HG03521 (cell line): ENCODE measurements around the gene UBASH3A.

ENCODE experiments used
- ATAC-seq: cut with Tn5 transposase; IDR thresholded peaks from one replicate; pipeline ENCODE4 v1.9.1; 2021; ENCODE audit warnings: mild to moderate bottlenecking, moderate library complexity; ENCODE audit not compliant: unreplicated experiment

The UBASH3A gene

DNA sequence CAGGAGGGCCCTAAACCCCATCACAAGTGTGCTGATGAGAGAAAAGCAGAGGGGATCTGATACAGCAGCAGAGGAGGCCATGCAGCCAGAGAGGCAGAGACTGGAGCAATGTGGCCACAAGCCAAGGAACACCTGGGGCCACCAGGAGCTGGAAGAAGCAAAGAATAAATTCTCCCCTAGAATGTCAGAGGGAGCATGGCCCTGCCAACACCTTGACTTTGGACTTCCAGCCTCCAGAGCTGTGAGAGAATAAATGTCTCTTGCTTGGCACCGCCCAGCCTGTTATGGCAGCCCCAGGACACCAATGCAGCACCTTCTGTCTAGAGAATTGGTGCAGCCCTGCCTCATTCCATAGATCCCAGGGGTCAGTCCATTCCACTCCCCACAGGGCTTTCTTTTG lies 25.3 kb downstream of the UBASH3A start:
- ATAC-seq = no peak

- no peak for ATAC-seq
These were observed 26.2 kb downstream of the UBASH3A start for GRCh38 chr21:42429856-42430255.

- no peak for ATAC-seq
These were observed 26.8 kb downstream of the UBASH3A start for GRCh38 chr21:42430521-42430920.

DNA sequence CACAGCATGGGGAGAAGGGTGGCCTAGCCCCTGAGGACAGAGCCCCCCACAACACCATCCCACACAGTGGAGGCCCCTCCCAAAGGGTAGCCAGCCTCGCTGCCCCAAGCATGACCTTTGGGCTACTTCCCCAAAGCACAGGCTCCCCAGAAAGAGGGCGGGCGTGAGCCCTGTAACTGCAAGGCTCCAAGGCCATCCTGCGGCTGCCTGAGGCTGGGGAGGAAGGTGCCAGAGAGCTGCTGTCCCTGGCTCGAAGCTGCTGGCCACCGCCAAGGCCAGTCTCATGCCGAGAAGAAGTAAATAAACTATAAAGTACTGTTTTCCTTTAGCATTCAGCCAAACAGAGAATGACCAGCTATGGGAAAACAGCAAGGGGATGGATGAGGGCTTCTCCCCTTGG lies 27.5 kb downstream of the UBASH3A start:
- no peak for ATAC-seq

- ATAC-seq = no peak
These were observed 29.0 kb downstream of the UBASH3A start for GRCh38 chr21:42432695-42433094.

GRCh38 chr21:42433946-42434551 lies 30.3 kb downstream of the UBASH3A start:
- ATAC-seq = no peak

DNA sequence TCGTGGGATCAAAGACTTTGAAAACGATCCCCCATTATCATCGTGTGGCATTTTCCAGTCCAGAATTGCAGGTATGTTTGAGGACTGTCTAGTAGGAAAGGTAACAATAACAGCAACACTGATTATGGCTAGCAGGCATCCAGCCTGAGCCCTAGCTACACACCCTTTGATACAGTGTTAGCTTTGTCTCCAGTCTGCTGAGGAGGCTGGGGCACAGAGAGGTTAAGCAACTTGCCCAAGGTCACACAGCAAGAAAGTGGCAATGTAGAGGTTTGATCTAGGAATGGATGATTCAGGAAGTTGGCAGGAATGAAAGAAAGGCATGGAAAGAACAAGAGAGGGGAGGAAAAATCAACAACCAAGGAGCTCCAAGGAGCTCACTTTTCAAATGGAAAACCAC lies 31.2 kb downstream of the UBASH3A start:
- ATAC-seq = no peak

DNA sequence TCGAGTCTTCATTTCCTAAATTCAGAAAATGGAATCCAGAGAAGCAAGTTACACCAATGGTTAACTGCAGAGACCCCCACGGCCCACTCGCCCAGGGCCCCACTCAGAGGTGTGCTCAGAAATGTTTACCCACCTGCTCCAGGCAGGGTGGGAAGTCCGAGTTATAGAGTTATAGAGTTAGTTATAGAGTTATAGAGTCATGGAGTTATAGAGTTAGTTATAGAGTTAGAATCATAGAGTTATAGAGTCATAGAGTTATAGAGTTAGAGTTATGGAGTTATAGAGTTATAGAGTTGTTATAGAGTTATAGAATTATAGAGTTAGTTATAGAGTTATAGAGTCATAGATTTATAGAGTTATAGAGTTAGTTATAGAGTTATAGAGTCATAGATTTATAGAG lies 31.7 kb downstream of the UBASH3A start:
- ATAC-seq = no peak

GRCh38 chr21:42435833-42436232 lies 32.1 kb downstream of the UBASH3A start:
- ATAC-seq = no peak

GRCh38 chr21:42436914-42437313 lies 33.2 kb downstream of the UBASH3A start:
- ATAC-seq = no peak

DNA sequence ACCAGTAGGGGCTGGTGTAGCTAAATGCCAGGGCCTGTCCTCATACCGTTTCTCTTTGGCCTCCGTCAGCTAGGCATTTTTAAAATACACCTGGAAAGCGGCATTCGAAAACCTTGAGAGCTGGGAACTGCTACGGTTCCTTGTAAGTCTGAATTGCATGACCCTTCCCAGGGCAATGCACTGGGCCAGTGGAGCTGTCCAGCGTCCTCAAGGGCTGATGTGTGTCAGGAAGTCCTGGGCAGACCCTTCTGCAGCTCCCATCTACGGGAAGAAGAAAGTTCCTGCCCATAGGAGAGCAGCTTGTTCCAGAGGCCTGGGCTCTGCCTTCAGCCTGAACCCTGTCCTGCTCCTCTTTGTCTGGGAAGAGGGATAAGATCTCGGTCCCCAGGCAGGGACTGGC lies 34.1 kb downstream of the UBASH3A start:
- no peak for ATAC-seq

DNA sequence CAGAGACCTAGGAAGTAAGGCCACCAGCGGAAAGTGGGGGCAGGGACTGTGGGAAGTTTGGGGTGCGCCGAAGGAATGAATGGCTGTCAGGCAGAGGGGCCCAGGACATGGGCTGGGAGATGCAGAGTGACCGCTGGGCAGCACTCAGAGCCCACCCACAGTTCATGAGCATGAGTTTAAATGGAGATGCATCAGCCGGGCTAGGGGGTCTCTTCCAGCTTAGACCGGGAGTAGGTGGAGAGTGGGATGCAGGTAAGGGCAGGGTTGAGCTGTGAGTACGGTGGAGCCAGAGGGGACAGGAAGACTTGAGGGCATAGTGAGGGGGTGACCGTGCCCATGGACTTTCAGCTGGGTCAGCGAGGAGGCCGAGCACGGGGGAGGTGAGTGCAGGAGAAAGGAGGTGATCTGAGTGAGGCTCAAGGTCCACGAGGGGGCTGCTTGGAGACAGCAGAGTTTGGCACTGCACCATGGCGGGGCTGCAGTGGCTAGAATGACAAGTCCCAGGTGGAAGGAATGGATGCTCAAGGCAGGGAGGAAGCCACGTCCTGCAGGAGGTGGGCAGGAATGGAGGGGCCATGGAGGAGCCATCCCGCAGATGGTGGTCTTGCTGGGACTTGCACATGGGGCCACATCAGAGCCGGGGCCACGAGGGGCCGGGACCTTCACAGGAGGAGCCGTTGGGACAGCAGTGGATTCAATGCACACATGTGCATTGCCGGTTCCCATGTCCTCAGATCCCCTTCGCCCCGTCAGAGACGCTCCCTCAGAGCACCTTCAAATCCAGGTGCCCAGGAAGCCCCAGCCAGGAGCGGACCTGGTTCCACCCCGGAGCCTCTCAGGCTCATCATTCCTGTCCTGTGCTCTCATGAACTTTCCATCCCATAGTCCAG lies 34.9 kb downstream of the UBASH3A start:
- ATAC-seq = no peak

GRCh38 chr21:42439284-42440186 lies 35.8 kb downstream of the UBASH3A start:
- no peak for ATAC-seq

DNA sequence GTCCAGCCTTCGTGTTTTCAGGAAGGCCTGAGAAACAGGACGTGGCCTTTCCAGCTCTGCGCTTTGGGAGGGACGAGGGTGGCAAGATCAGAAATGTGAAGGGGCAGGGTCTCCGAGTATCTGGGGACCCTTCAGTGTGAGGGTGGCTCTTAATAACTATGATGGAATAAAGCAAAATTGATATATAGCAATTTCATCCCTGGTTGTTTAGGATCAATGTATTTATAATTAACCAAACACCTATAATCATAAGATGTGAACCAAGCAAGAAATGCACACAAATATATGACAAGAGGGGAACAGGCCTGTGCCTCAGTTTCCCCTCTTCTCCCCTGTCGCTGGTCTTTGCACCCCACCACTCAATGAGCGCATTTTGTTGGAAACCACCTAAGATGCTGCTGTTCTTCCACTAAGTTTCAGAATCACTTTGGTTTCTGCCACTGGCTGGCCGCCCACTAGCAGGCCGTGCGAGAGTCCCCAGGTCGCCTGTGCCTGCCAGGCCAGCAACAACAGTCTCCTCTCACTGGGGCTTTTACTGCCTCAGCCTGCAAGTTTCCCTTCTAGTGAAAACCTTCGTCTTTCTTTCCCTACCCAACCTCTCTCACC lies 36.6 kb downstream of the UBASH3A start:
- ATAC-seq = no peak

DNA sequence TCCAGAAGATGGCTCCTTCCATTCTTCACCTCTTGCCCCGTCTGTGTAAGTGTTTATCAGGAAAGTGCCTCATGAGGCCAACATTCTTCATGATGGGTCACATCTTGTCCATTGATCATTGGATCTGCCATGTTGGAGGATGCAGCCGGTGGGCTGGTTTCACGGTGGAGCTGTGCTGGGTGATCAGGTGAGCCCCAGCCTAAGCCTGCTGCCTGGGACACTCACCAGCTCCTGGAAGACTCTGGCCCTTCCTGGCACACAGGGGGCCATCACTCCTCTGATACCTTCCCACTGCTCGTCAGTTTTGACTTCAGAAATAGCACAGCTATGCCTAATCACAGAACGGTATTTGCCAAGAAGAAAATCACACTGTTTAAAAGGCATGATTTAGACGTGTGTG lies 38.3 kb downstream of the UBASH3A start:
- ATAC-seq = no peak

GRCh38 chr21:42443181-42443785 lies 39.6 kb downstream of the UBASH3A start:
- no peak for ATAC-seq

DNA sequence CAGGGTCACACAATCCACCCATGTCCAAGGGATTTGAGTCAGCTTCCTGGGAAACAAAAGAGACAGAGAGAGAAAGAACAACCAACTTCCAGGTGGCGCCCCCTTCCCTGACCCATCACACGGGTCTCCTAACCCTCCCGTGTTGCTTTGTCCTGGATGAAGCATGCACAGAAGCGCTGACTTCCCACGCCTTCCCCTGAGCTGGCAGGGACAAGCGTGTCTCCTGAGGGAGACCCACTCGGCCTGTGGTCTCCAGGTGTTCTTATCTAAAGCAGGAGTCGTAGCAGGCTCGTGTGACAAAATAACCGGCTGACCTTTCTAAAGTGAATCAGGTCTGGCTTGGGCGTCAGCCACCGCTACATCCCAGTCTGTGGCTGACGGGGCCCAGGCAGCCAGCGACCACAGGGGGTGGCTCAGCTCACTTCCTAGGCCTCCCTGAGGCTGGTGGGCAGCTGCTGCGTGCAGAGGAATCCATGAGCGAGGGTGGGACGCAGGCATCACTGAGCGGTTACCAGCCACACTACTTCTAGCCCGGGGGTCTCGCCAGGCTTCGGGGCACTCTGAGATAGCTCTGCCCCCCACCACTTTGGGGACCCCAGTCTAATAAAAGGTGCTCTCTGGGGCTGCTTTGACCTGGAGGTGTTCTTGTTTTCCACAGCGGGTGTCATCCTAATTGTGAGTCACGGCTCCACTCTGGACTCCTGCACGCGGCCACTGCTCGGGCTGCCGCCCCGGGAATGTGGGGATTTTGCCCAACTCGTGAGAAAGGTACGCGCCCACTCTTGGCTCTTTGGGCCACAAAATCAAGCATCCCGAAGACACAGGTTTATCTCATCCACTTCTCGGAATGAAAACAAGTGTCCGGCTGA lies 40.4 kb downstream of the UBASH3A start:
- no peak for ATAC-seq

- no peak for ATAC-seq
These were observed 41.0 kb downstream of the UBASH3A start for GRCh38 chr21:42444745-42445059.

GRCh38 chr21:42445311-42445710 lies 41.6 kb downstream of the UBASH3A start:
- ATAC-seq = no peak

- ATAC-seq = no peak
These were observed 42.8 kb downstream of the UBASH3A start for GRCh38 chr21:42446531-42446930.
